GM23338 (cell line): ENCODE results near the gene AMPD3. TPM values are rescaled to one million over a fixed set of nuclear protein-coding genes. Genes with fewer than 3 reads are reported as not detected.

Experiments
- ATAC-seq: fragments of 200-7000 bp; cut with Tn5 transposase; 3 replicates; pipeline ENCODE4 v1.9.1; 2020
- DNase-seq: peaks from one replicate; pipeline ENCODE4 v3.0.0-alpha.2; 2015; ENCODE audit warnings: low spot score
- H2AFZ ChIP-seq: fragments of 200-600 bp; sonication (generic); 2 replicates; pipeline ENCODE4 v1.8.0; 2016; ENCODE audit warnings: antibody characterized with exemption, mild to moderate bottlenecking, moderate library complexity
- H3F3A ChIP-seq: fragments of 200-600 bp; sonication (generic); replicated peaks from 2 replicates; pipeline ENCODE4 v1.8.0; 2017; ENCODE audit warnings: antibody characterized with exemption, mixed run types, low read depth
- H3K27ac ChIP-seq: fragments of 200-600 bp; sonication (generic); 2 replicates; pipeline ENCODE4 v1.6.1; 2016; ENCODE audit warnings: low read depth
- H3K27me3 ChIP-seq: fragments of 200-600 bp; sonication (generic); 2 replicates; pipeline ENCODE4 v1.8.0; 2016; ENCODE audit warnings: mild to moderate bottlenecking, mixed run types, moderate library complexity; ENCODE audit not compliant: insufficient read depth
- H3K36me3 ChIP-seq: fragments of 200-600 bp; sonication (generic); 2 replicates; pipeline ENCODE4 v1.8.0; 2016; ENCODE audit warnings: mild to moderate bottlenecking; ENCODE audit not compliant: insufficient read depth
- H3K4me1 ChIP-seq: fragments of 200-600 bp; sonication (generic); 2 replicates; pipeline ENCODE4 v1.8.0; 2016; ENCODE audit warnings: mild to moderate bottlenecking, moderate library complexity; ENCODE audit not compliant: insufficient read depth
- H3K4me2 ChIP-seq: fragments of 200-600 bp; sonication (generic); 2 replicates; pipeline ENCODE4 v1.7.1; 2017; ENCODE audit warnings: mixed run types
- H3K4me3 ChIP-seq: fragments of 200-600 bp; sonication (generic); 2 replicates; pipeline ENCODE4 v1.6.1; 2016; ENCODE audit warnings: mixed run types
- H3K79me2 ChIP-seq: fragments of 200-600 bp; sonication (generic); replicated peaks from 2 replicates; pipeline ENCODE4 v1.8.0; 2017; ENCODE audit warnings: mild to moderate bottlenecking; ENCODE audit not compliant: insufficient read depth
- H3K9me2 ChIP-seq: fragments of 200-600 bp; sonication (generic); 2 replicates; pipeline ENCODE4 v1.8.0; 2017; ENCODE audit not compliant: insufficient read depth
- H4K20me1 ChIP-seq: fragments of 200-600 bp; sonication (generic); replicated peaks from 2 replicates; pipeline ENCODE4 v1.8.0; 2017; ENCODE audit warnings: mild to moderate bottlenecking; ENCODE audit not compliant: insufficient read depth
- H3K27ac Mint-ChIP-seq: 2 replicates; pipeline ENCODE4 v1.8.0; 2020; ENCODE audit warnings: inconsistent platforms, mild to moderate bottlenecking, moderate library complexity, mixed read lengths
- H3K27me3 Mint-ChIP-seq: 3 replicates; pipeline ENCODE4 v1.8.0; 2022; ENCODE audit warnings: low read depth, mild to moderate bottlenecking, moderate library complexity, mixed read lengths, inconsistent platforms; ENCODE audit not compliant: insufficient read depth, poor library complexity
- H3K36me3 Mint-ChIP-seq: 3 replicates; pipeline ENCODE4 v1.8.0; 2021; ENCODE audit warnings: low read depth, mild to moderate bottlenecking, inconsistent platforms, moderate library complexity, mixed read lengths
- H3K4me1 Mint-ChIP-seq: 3 replicates; pipeline ENCODE4 v1.8.0; 2020; ENCODE audit warnings: mild to moderate bottlenecking, inconsistent platforms, mixed read lengths
- H3K4me3 Mint-ChIP-seq: 3 replicates; pipeline ENCODE4 v1.8.0; 2021; ENCODE audit warnings: moderate library complexity, mild to moderate bottlenecking, inconsistent platforms, mixed read lengths
- H3K9me3 Mint-ChIP-seq: 3 replicates; pipeline ENCODE4 v1.8.0; 2020; ENCODE audit warnings: moderate library complexity, mild to moderate bottlenecking, inconsistent platforms, mixed read lengths
- CREB1 ChIP-seq: fragments of 250-450 bp; sonication (Bioruptor Pico); IDR thresholded peaks from 2 replicates; pipeline ENCODE4 v1.5.0; 2020; ENCODE audit warnings: low read depth, mild to moderate bottlenecking, moderate library complexity
- EZH2 ChIP-seq: fragments of 200-600 bp; sonication (generic); IDR thresholded peaks from one replicate; pipeline ENCODE4 v1.8.0; 2017; ENCODE audit warnings: antibody characterized with exemption, mild to moderate bottlenecking, low read depth; ENCODE audit not compliant: unreplicated experiment
- EZH2phosphoT487 ChIP-seq: fragments of 200-600 bp; sonication (generic); IDR thresholded peaks from one replicate; pipeline ENCODE4 v1.8.1; 2018; ENCODE audit warnings: antibody characterized with exemption; ENCODE audit not compliant: unreplicated experiment
- JUNB ChIP-seq: IDR thresholded peaks from one replicate; pipeline ENCODE4 v1.6.1; 2016; ENCODE audit warnings: antibody characterized with exemption; ENCODE audit not compliant: unreplicated experiment
- NANOG ChIP-seq: IDR thresholded peaks from 2 replicates; pipeline ENCODE4 v1.6.1; 2016; ENCODE audit warnings: antibody characterized with exemption, borderline replicate concordance
- POLR2AphosphoS5 ChIP-seq: IDR thresholded peaks from 2 replicates; pipeline ENCODE4 v1.6.1; 2016; ENCODE audit warnings: antibody characterized with exemption, low read depth
- STAT1 ChIP-seq: IDR thresholded peaks from one replicate; pipeline ENCODE4 v1.6.1; 2016; ENCODE audit warnings: antibody characterized with exemption; ENCODE audit not compliant: unreplicated experiment
- ZNF114 ChIP-seq: fragments of 250-450 bp; sonication (Bioruptor Pico); IDR thresholded peaks from 2 replicates; pipeline ENCODE4 v1.5.0; 2020; ENCODE audit warnings: mild to moderate bottlenecking, moderate library complexity
- ZNF331 ChIP-seq: fragments of 250-450 bp; sonication (Bioruptor Pico); IDR thresholded peaks from 2 replicates; pipeline ENCODE4 v1.5.0; 2020; ENCODE audit warnings: low read depth, mild to moderate bottlenecking, moderate library complexity
- polyA plus RNA-seq: library from polyadenylated mRNA; unstranded; fragments of >200 nt; fragmentation: Nextera tagmentation; extraction: Ambion mirVana; gene quantifications from 2 replicates; pipeline ENCODE4 v1.2.1, GENCODE V29; 2016
- total RNA-seq: library from RNA; depleted of rRNA; stranded (reverse); fragments of >200 nt; shearing (Covaris generic); gene quantifications from 2 replicates; pipeline ENCODE4 v1.2.3, GENCODE V29; 2014
- TF ChIP-seq, protein P1 (sequence below): IDR thresholded peaks from 2 replicates; pipeline ENCODE4 v1.6.1; 2016; ENCODE audit warnings: antibody characterized with exemption
- TF ChIP-seq, protein P2 (sequence below), 2 experiments: fragments of 200-600 bp in 1 of 2; sonication (generic) in 1 of 2; conservative IDR thresholded peaks; 2 replicates each; pipeline versions ENCODE4 v1.5.1 to v1.6.1; 2016 to 2017; ENCODE audit warnings: antibody characterized with exemption in 2 of 2, low read depth in 2 of 2, mild to moderate bottlenecking in 2 of 2, moderate library complexity in 1 of 2
- TF ChIP-seq, protein P3 (sequence below): IDR thresholded peaks from one replicate; pipeline ENCODE4 v1.6.1; 2018; ENCODE audit warnings: antibody characterized with exemption; ENCODE audit not compliant: unreplicated experiment
- TF ChIP-seq, protein P4 (sequence below): fragments of 250-450 bp; sonication (Bioruptor Pico); IDR thresholded peaks from 2 replicates; pipeline ENCODE4 v1.5.0; 2020; ENCODE audit warnings: mild to moderate bottlenecking, moderate library complexity

AMPD3 gene
- total and polyA plus RNA-seq, 2 experiments from 2014 or later, result 1.6 to 2.1 TPM

DNA sequence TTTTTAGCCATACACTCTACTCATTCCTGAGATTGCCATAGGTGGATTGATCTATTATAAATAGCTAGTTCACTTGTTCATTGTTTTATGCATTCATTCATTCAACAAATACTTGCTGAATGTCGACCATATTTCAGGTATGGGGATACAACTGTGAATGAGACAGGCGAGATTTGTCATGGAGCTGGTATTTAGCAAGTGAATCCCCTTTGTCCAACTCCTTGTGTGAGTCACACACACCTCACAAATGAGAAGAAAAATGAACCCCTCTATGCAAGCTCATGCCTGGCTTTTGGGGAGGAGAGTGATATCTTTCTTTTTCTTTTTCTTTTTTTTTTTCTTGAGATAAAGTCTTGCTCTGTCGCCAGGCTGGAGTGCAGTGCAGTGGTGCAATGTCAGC lies 1.8 kb upstream of the AMPD3 start:
- H3K4me1 ChIP-seq, result peaks cover 12% of the 10 kb centered on the region
- H4K20me1 ChIP-seq, result no peaks in the 10 kb centered on the region
- no peak overlapping the region for H3K27ac ChIP-seq
- no peaks in the 10 kb centered on the region for H3K79me2 ChIP-seq
- Mint-ChIP-seq H3K4me1 (peaks cover 33% of the 10 kb centered on the region), H3K27ac (no peak overlapping the region), H3K36me3 (no peaks in the 10 kb centered on the region), H3K9me3 (no peaks in the 10 kb centered on the region), H3K27me3 (peaks cover 34% of the 10 kb centered on the region), H3K4me3 (no peak overlapping the region)
- DNase-seq (no peak), ATAC-seq (no peak)
- TF ChIP-seq NANOG (no peak), POLR2AphosphoS5 (no peak), JUNB (no peak), CREB1 (CRISPR knock-in tag) (no peak), EZH2phosphoT487 (no peak), ZNF331 (CRISPR knock-in tag) (no peak), ZNF114 (CRISPR knock-in tag) (no peak), STAT1 (no peak), EZH2 (no peak)
- TF ChIP-seq, protein P1, sequence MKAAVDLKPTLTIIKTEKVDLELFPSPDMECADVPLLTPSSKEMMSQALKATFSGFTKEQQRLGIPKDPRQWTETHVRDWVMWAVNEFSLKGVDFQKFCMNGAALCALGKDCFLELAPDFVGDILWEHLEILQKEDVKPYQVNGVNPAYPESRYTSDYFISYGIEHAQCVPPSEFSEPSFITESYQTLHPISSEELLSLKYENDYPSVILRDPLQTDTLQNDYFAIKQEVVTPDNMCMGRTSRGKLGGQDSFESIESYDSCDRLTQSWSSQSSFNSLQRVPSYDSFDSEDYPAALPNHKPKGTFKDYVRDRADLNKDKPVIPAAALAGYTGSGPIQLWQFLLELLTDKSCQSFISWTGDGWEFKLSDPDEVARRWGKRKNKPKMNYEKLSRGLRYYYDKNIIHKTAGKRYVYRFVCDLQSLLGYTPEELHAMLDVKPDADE, result no peak
- TF ChIP-seq, protein P2, sequence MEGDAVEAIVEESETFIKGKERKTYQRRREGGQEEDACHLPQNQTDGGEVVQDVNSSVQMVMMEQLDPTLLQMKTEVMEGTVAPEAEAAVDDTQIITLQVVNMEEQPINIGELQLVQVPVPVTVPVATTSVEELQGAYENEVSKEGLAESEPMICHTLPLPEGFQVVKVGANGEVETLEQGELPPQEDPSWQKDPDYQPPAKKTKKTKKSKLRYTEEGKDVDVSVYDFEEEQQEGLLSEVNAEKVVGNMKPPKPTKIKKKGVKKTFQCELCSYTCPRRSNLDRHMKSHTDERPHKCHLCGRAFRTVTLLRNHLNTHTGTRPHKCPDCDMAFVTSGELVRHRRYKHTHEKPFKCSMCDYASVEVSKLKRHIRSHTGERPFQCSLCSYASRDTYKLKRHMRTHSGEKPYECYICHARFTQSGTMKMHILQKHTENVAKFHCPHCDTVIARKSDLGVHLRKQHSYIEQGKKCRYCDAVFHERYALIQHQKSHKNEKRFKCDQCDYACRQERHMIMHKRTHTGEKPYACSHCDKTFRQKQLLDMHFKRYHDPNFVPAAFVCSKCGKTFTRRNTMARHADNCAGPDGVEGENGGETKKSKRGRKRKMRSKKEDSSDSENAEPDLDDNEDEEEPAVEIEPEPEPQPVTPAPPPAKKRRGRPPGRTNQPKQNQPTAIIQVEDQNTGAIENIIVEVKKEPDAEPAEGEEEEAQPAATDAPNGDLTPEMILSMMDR (conservative IDR thresholded peaks at IDR 0.05; ENCODE audit: low read depth in 2 of 2), result no peak
- TF ChIP-seq, protein P3, sequence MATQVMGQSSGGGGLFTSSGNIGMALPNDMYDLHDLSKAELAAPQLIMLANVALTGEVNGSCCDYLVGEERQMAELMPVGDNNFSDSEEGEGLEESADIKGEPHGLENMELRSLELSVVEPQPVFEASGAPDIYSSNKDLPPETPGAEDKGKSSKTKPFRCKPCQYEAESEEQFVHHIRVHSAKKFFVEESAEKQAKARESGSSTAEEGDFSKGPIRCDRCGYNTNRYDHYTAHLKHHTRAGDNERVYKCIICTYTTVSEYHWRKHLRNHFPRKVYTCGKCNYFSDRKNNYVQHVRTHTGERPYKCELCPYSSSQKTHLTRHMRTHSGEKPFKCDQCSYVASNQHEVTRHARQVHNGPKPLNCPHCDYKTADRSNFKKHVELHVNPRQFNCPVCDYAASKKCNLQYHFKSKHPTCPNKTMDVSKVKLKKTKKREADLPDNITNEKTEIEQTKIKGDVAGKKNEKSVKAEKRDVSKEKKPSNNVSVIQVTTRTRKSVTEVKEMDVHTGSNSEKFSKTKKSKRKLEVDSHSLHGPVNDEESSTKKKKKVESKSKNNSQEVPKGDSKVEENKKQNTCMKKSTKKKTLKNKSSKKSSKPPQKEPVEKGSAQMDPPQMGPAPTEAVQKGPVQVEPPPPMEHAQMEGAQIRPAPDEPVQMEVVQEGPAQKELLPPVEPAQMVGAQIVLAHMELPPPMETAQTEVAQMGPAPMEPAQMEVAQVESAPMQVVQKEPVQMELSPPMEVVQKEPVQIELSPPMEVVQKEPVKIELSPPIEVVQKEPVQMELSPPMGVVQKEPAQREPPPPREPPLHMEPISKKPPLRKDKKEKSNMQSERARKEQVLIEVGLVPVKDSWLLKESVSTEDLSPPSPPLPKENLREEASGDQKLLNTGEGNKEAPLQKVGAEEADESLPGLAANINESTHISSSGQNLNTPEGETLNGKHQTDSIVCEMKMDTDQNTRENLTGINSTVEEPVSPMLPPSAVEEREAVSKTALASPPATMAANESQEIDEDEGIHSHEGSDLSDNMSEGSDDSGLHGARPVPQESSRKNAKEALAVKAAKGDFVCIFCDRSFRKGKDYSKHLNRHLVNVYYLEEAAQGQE, result no peak
- TF ChIP-seq, protein P4, sequence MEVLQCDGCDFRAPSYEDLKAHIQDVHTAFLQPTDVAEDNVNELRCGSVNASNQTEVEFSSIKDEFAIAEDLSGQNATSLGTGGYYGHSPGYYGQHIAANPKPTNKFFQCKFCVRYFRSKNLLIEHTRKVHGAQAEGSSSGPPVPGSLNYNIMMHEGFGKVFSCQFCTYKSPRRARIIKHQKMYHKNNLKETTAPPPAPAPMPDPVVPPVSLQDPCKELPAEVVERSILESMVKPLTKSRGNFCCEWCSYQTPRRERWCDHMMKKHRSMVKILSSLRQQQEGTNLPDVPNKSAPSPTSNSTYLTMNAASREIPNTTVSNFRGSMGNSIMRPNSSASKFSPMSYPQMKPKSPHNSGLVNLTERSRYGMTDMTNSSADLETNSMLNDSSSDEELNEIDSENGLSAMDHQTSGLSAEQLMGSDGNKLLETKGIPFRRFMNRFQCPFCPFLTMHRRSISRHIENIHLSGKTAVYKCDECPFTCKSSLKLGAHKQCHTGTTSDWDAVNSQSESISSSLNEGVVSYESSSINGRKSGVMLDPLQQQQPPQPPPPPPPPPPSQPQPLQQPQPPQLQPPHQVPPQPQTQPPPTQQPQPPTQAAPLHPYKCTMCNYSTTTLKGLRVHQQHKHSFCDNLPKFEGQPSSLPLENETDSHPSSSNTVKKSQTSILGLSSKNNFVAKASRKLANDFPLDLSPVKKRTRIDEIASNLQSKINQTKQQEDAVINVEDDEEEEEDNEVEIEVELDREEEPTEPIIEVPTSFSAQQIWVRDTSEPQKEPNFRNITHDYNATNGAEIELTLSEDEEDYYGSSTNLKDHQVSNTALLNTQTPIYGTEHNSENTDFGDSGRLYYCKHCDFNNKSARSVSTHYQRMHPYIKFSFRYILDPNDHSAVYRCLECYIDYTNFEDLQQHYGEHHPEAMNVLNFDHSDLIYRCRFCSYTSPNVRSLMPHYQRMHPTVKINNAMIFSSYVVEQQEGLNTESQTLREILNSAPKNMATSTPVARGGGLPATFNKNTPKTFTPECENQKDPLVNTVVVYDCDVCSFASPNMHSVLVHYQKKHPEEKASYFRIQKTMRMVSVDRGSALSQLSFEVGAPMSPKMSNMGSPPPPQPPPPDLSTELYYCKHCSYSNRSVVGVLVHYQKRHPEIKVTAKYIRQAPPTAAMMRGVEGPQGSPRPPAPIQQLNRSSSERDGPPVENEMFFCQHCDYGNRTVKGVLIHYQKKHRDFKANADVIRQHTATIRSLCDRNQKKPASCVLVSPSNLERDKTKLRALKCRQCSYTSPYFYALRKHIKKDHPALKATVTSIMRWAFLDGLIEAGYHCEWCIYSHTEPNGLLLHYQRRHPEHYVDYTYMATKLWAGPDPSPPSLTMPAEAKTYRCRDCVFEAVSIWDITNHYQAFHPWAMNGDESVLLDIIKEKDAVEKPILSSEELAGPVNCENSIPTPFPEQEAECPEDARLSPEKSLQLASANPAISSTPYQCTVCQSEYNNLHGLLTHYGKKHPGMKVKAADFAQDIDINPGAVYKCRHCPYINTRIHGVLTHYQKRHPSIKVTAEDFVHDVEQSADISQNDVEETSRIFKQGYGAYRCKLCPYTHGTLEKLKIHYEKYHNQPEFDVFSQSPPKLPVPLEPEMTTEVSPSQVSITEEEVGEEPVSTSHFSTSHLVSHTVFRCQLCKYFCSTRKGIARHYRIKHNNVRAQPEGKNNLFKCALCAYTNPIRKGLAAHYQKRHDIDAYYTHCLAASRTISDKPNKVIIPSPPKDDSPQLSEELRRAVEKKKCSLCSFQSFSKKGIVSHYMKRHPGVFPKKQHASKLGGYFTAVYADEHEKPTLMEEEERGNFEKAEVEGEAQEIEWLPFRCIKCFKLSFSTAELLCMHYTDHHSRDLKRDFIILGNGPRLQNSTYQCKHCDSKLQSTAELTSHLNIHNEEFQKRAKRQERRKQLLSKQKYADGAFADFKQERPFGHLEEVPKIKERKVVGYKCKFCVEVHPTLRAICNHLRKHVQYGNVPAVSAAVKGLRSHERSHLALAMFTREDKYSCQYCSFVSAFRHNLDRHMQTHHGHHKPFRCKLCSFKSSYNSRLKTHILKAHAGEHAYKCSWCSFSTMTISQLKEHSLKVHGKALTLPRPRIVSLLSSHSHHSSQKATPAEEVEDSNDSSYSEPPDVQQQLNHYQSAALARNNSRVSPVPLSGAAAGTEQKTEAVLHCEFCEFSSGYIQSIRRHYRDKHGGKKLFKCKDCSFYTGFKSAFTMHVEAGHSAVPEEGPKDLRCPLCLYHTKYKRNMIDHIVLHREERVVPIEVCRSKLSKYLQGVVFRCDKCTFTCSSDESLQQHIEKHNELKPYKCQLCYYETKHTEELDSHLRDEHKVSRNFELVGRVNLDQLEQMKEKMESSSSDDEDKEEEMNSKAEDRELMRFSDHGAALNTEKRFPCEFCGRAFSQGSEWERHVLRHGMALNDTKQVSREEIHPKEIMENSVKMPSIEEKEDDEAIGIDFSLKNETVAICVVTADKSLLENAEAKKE (CRISPR knock-in tag), result no peak
- no peaks in the 10 kb centered on the region for H3K9me2 ChIP-seq
- H3F3A ChIP-seq, result no peaks in the 10 kb centered on the region
- H3K27me3 ChIP-seq, result peaks cover 34% of the 10 kb centered on the region
- H3K4me3 ChIP-seq, result no peak overlapping the region
- H2AFZ ChIP-seq, result no peak overlapping the region
- no peaks in the 10 kb centered on the region for H3K36me3 ChIP-seq
- H3K4me2 ChIP-seq, result no peak overlapping the region
